A549 treated with Hydrocortisone at 1 μM for 4 hours (cell line): ENCODE results near the gene ZNF19. TPM values are rescaled to one million over a fixed set of nuclear protein-coding genes. Genes with fewer than 3 reads are reported as not detected.

Source experiments
- total RNA-seq: library from RNA; stranded (reverse); fragments of 200-300 nt; extraction: Qiagen RNA extraction; gene quantifications from 5 replicates; pipeline ENCODE4 v1.2.3, GENCODE V29; 2022

Gene ZNF19
- total RNA-seq: 1.5 to 2.9 TPM (median 1.9 TPM) in 5 replicates

DNA sequence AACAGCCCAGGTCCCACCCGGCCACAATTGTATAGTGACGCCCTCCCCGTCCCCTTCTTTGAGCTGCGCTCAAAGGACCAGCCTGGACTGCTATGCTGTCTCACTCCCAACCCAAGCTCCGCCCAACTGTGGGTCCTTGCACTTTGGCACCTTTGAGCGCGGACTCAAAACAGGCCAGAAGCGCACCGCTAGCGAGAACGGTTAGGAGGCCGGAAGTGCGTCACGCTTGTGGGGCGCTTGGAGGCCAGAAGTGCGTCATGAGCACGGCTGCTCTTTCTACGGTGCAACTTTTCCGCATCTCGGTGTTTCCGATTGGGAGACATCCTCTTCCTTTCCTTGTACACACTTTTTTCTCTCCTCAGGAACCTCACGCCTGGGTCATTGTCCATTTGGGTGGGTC is at the start of gene ZNF19:
Gene ZNF19 (minus strand): TSS at position 203 of the 400 bp plus-strand sequence. CDS start 7,210 bp downstream, outside the sequence.

DNA sequence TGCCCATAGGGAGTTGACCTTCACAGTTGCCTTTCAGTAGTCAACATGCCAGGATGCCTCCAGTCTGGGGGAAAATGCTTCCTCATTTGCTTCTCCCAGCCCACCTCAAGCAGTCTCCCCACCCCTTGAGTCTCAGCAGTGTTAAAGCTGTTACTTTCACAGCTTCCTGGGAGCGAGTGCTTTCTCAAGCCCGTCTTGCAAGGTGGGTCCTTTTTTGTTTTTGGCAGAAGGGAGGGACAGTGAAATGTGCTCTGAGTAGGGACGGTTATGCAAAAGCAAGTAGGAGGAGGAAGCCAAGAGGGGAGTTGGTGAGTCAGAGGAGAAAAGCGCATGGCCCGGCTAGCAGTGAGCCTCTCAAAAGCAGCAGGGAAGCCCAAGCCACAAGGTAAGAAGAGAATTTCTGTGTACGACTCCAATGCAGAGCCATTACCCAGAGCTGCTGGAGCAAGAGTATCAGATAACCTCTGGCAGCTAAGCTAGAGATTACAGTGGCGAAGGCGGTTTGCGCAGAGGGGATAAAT is 37.0 kb upstream of the ZNF19 start, which contains the start of gene CHST4:
Gene CHST4 (plus strand): TSS at position 316 of the 521 bp plus-strand sequence. CDS start 10,252 bp downstream, outside the sequence.

GRCh38 chr16:71461686-71462648 is 27.2 kb downstream of the ZNF19 start, which contains the start of gene ZNF23:
Gene ZNF23, minus strand, starts transcription at chr16:71462247. Its CDS starts 5,451 bp downstream, at chr16:71456796.

DNA sequence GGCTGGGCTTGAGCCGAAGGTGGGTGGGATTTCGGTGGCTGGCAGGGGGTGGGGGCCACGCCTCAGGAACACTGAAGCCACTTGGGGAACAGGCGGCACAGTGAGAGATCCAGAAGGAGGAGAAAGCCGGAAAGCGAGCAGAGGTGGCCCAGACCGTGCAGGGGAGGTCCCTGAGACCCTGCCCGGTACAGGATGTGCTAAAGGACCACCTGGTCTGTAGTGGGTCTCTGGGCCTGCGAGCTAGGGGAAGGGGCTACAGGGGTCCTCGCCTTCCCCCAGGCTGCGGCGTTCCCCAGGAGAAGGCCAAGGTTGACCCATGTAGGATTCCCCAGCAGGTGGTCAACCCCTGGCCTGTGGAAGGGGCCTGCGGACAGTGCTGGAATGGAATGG is 47.1 kb downstream of the ZNF19 start, which contains the start of gene TLE7:
Gene TLE7 (minus strand): TSS at position 4 of the 390 bp plus-strand sequence. CDS start 8,730 bp downstream, outside the sequence.

Other genes starting within 250 kb of the ZNF19 start
- gene CMTR2, start 199.9 kb downstream of the ZNF19 start, total RNA-seq: 10.8 to 16.8 TPM (median 12.9 TPM) in 5 replicates
- gene CALB2, start 130.6 kb downstream of the ZNF19 start, total RNA-seq: 4.0 to 7.1 TPM (median 5.1 TPM) in 5 replicates
- not detected in 5 replicates for gene TLE7, start 47.3 kb downstream of the ZNF19 start, total RNA-seq
- gene ZNF23, start 27.1 kb downstream of the ZNF19 start, total RNA-seq: 5.2 to 7.9 TPM (median 5.8 TPM) in 5 replicates
- 0.05 to 0.09 TPM (median 0.08 TPM) in 3 of 5 replicates, not detected in the others for gene CHST4, start 37.1 kb upstream of the ZNF19 start, total RNA-seq
- 0.03 to 0.06 TPM (median 0.05 TPM) in 4 of 5 replicates, not detected in the other for gene TAT, start 87.8 kb upstream of the ZNF19 start, total RNA-seq
- 0.24 to 0.45 TPM (median 0.26 TPM) in 5 replicates for gene MARVELD3, start 136.9 kb upstream of the ZNF19 start, total RNA-seq
- 10.2 to 14.5 TPM (median 10.7 TPM) in 5 replicates for gene PHLPP2, start 235.4 kb upstream of the ZNF19 start, total RNA-seq